Colonic mucosa (tissue), 4 donors: ENCODE data around the gene IL22RA1. TPM values are rescaled to one million over a fixed set of nuclear protein-coding genes. Genes with fewer than 3 reads are reported as not detected.

Experiments used
- DNase-seq: peaks from one replicate; pipeline ENCODE4 v3.0.0-alpha.2; 2020
- H3K27ac ChIP-seq: fragments of 200-600 bp; one replicate; pipeline ENCODE4 v1.8.0; 2021
- H3K27me3 ChIP-seq: fragments of 200-600 bp; one replicate; pipeline ENCODE4 v1.8.0; 2021
- H3K36me3 ChIP-seq: fragments of 200-600 bp; one replicate; pipeline ENCODE4 v1.8.0; 2021
- H3K4me1 ChIP-seq: fragments of 200-600 bp; one replicate; pipeline ENCODE4 v1.8.0; 2021; ENCODE audit warnings: mild to moderate bottlenecking
- H3K4me3 ChIP-seq: fragments of 200-600 bp; one replicate; pipeline ENCODE4 v1.8.0; 2021
- H3K9ac ChIP-seq, 2 donors: one replicate each; pipeline ENCODE4 v1.7.0; 2013; ENCODE audit warnings: control low read depth in 2 of 2, low read depth in 2 of 2, low read length in 2 of 2
- H3K9me3 ChIP-seq: fragments of 200-600 bp; one replicate; pipeline ENCODE4 v1.8.0; 2021
- intact Hi-C: fragments of 100-400 bp; cut with DNase I; formaldehyde crosslinking; loops from one replicate; pipeline ENCODE4 v1.14.1; 2022
- total RNA-seq, 2 donors: library from RNA; stranded (reverse); fragmentation: NEBNext Ultra II Directional in 1 of 2; extraction: Animal tissue kit (Norgen Biotek cat#: 25700) in 1 of 2; gene quantifications; one replicate each; pipeline ENCODE4 v1.2.1, GENCODE V29; 2021
- TF ChIP-seq, protein P1 (sequence below): fragments of 200-600 bp; IDR thresholded peaks from one replicate; pipeline ENCODE4 v1.8.0; 2022; ENCODE audit warnings: antibody characterized with exemption, mild to moderate bottlenecking
- donor health status: healthy.
- donor health status: DM: no; HTN: no; CAD: no.
- donor health status: DM: no; HTN: no; CAD: no.

Gene IL22RA1
- total RNA-seq, 2 donors from 2014 or later = 15.5 to 17.3 TPM

- DNase-seq = no peak
- TF ChIP-seq, protein P1, sequence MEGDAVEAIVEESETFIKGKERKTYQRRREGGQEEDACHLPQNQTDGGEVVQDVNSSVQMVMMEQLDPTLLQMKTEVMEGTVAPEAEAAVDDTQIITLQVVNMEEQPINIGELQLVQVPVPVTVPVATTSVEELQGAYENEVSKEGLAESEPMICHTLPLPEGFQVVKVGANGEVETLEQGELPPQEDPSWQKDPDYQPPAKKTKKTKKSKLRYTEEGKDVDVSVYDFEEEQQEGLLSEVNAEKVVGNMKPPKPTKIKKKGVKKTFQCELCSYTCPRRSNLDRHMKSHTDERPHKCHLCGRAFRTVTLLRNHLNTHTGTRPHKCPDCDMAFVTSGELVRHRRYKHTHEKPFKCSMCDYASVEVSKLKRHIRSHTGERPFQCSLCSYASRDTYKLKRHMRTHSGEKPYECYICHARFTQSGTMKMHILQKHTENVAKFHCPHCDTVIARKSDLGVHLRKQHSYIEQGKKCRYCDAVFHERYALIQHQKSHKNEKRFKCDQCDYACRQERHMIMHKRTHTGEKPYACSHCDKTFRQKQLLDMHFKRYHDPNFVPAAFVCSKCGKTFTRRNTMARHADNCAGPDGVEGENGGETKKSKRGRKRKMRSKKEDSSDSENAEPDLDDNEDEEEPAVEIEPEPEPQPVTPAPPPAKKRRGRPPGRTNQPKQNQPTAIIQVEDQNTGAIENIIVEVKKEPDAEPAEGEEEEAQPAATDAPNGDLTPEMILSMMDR = no peak
- no peaks in the 10 kb centered on the region for H3K4me1 ChIP-seq
- no peak overlapping the region for H3K27ac ChIP-seq
- H3K36me3 ChIP-seq = no peaks in the 10 kb centered on the region
- H3K9ac ChIP-seq = no peak overlapping the region
- intact Hi-C loops = no loop called here
- H3K27me3 ChIP-seq = no peaks in the 10 kb centered on the region
- H3K9me3 ChIP-seq = no peaks in the 10 kb centered on the region
- H3K4me3 ChIP-seq = no peak overlapping the region
Measured at GRCh38 chr1:24165500-24165899, 22.6 kb upstream of the IL22RA1 start.

DNA sequence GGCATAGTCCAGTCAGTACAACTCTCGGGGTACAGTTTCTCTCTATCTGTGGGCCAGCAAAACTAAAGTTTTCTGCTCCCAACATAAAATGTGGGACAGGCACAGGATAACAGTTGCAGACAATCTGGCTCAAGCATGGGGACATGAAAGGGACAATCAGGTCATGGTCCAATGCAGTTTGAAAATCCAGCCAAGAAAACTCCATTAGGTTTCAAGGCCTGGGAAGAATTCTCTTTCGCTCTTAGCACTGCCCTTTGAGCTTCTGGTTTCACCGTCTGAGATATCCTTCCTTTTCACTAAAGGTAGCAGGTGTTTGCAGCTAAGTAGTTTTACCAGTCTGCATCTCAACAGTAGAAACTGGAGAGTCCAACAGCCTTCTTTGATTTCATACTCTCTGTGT lies 21.1 kb upstream of the IL22RA1 start:
- no peaks in the 10 kb centered on the region for H3K9me3 ChIP-seq
- H3K27ac ChIP-seq = no peak overlapping the region
- H3K9ac ChIP-seq = no peak overlapping the region
- DNase-seq = no peak
- TF ChIP-seq, protein P1 = no peak
- H3K4me1 ChIP-seq = no peaks in the 10 kb centered on the region
- H3K4me3 ChIP-seq = no peak overlapping the region
- no peaks in the 10 kb centered on the region for H3K27me3 ChIP-seq
- intact Hi-C loops = no loop called here
- no peaks in the 10 kb centered on the region for H3K36me3 ChIP-seq

- intact Hi-C loops = no loop called here
- Histone ChIP-seq H3K36me3 (no peaks in the 10 kb centered on the region), H3K4me3 (no peak overlapping the region), H3K27ac (no peak overlapping the region), H3K9ac (no peak overlapping the region), H3K27me3 (no peaks in the 10 kb centered on the region), H3K9me3 (no peaks in the 10 kb centered on the region), H3K4me1 (no peaks in the 10 kb centered on the region)
- TF ChIP-seq, protein P1 = no peak
- DNase-seq = no peak
Measured at GRCh38 chr1:24162201-24162600, 19.3 kb upstream of the IL22RA1 start.

DNA sequence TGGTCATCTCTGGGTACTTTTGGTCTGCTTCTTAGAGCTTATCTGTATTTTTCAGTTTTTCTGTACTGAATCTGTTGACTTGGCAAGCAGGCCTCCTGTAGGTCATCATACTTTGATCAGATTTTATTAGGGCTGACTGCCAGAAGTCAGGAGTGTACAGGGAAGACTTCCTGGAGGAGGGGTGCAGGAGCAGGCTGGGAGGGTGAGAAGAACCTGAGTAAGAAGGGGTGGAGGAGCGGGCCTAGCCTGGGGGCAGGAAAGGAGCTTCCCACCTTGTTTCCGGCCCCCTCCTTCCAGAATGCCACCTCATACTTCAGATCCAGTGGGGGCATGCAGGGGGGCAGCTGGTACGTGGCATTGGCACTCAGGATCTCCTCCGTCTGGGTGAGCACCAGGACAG lies 18.3 kb upstream of the IL22RA1 start:
- Histone ChIP-seq H3K27ac (peak overlapping the region; percentile 48), H3K27me3 (no peaks in the 10 kb centered on the region), H3K9me3 (no peaks in the 10 kb centered on the region), H3K36me3 (no peaks in the 10 kb centered on the region), H3K4me3 (no peak overlapping the region), H3K4me1 (no peaks in the 10 kb centered on the region), H3K9ac (no peak overlapping the region)
- DNase-seq = peak; percentile 71
- intact Hi-C loops = no loop called here
- TF ChIP-seq, protein P1 = no peak

DNA sequence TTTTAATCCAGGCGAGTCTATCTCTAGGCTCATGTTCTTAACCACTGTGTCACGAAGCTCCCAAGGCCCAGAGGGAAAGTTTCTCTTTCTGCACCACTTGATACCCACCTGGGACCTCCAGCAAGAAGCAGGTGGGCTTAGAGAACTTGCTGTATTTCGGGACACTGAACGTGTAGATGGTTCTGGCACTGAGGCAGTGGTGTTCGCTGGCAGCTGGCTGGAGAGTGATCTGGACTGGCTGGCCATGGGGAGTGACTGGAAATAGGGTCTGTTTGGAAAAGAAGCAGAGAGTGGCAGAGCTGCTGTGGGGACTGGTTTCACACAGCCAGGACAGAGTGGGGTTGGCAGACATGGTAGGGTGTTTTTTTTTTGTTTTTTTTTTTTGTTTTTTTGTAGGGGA lies 16.4 kb upstream of the IL22RA1 start:
- Histone ChIP-seq H3K4me1 (no peaks in the 10 kb centered on the region), H3K4me3 (no peak overlapping the region), H3K9me3 (no peaks in the 10 kb centered on the region), H3K9ac (no peak overlapping the region), H3K27ac (no peak overlapping the region), H3K27me3 (no peaks in the 10 kb centered on the region), H3K36me3 (no peaks in the 10 kb centered on the region)
- intact Hi-C loops = no loop called here
- no peak for DNase-seq
- TF ChIP-seq, protein P1 = no peak
